ENCODE measurements around the gene FCMR. TPM values are rescaled to one million over a fixed set of nuclear protein-coding genes. Genes with fewer than 3 reads are reported as not detected.
A peak's percentile ranks its signal among the peaks of the same experiment; 100 is the strongest.

The FCMR gene
- total RNA-seq, 2 donors from 2014 or later, result 3.2 to 4.5 TPM

- intact Hi-C loops (cut with DNase I), result no loop called here
- ATAC-seq, result no peak
- DNase-seq, result no peak
These were observed 14.3 kb downstream of the FCMR start for GRCh38 chr1:206907304-206907991.

- DNase-seq (no peak), ATAC-seq (peak in 1 of 2 donors; percentile 8)
- intact Hi-C loops (cut with DNase I), result no loop called here
These were observed 16.2 kb downstream of the FCMR start for GRCh38 chr1:206905295-206906164.

- DNase-seq (no peak), ATAC-seq (peak in 1 of 2 donors; percentile 43)
- intact Hi-C loops (cut with DNase I), result no loop called here
These were observed 17.2 kb downstream of the FCMR start for GRCh38 chr1:206904423-206905142.

- intact Hi-C loops (cut with DNase I), result no loop called here
- DNase-seq (no peak), ATAC-seq (peak; percentile 37 to 65)
These were observed 18.1 kb downstream of the FCMR start for GRCh38 chr1:206903687-206904086.

GRCh38 chr1:206902702-206903101 is 19.0 kb downstream of the FCMR start:
- no peak for DNase-seq
- intact Hi-C loops (cut with DNase I), result no loop called here
- no peak for ATAC-seq

GRCh38 chr1:206901944-206902343 is 19.8 kb downstream of the FCMR start:
- no peak for DNase-seq
- intact Hi-C loops (cut with DNase I), result no loop called here
- ATAC-seq, result no peak

GRCh38 chr1:206900149-206900548 is 21.6 kb downstream of the FCMR start:
- DNase-seq, result no peak
- intact Hi-C loops (cut with DNase I), result no loop called here
- ATAC-seq, result no peak

- ATAC-seq, result no peak
- no peak for DNase-seq
- intact Hi-C loops (cut with DNase I), result no loop called here
These were observed 22.0 kb downstream of the FCMR start for GRCh38 chr1:206899717-206900116.

- intact Hi-C loops (cut with DNase I), result no loop called here
- ATAC-seq (no peak), DNase-seq (no peak)
These were observed 22.8 kb downstream of the FCMR start for GRCh38 chr1:206898915-206899431.

- ATAC-seq (peak; percentile 16 to 71), DNase-seq (no peak)
- intact Hi-C loops (cut with DNase I), result no loop called here
These were observed 23.4 kb downstream of the FCMR start for GRCh38 chr1:206898089-206898914.

GRCh38 chr1:206897175-206897574 is 24.6 kb downstream of the FCMR start, which contains the start of gene IL24:
IL24 (plus strand) TSS chr1:206897443; CDS start chr1:206897833, 390 bp downstream.
- ATAC-seq (no peak), DNase-seq (no peak)
- intact Hi-C loops (cut with DNase I), result no loop called here

- intact Hi-C loops (cut with DNase I), result no loop called here
- ATAC-seq, result peak in 1 of 2 donors; percentile 16
- no peak for DNase-seq
These were observed 25.5 kb downstream of the FCMR start for GRCh38 chr1:206896261-206896660.

GRCh38 chr1:206895837-206896242 is 25.9 kb downstream of the FCMR start:
- intact Hi-C loops (cut with DNase I), result no loop called here
- peak in 1 of 2 donors; percentile 28 for ATAC-seq
- DNase-seq, result no peak

GRCh38 chr1:206895325-206895724 is 26.4 kb downstream of the FCMR start:
- DNase-seq, result no peak
- intact Hi-C loops (cut with DNase I), result no loop called here

GRCh38 chr1:206893380-206893779 is 28.4 kb downstream of the FCMR start:
- intact Hi-C loops (cut with DNase I), result no loop called here
- DNase-seq (no peak), ATAC-seq (no peak)

More at GRCh38 chr1:206895325-206895724, 26.4 kb downstream of the FCMR start:
- ATAC-seq, result no peak

GRCh38 chr1:206892351-206892984 is 29.3 kb downstream of the FCMR start:
- no peak for DNase-seq
- ATAC-seq, result no peak
- intact Hi-C loops (cut with DNase I), result no loop called here

- intact Hi-C loops (cut with DNase I), result no loop called here
- no peak for ATAC-seq
- no peak for DNase-seq
These were observed 30.3 kb downstream of the FCMR start for GRCh38 chr1:206891412-206891811.

Data from left cardiac atrium (tissue), 4 donors.